ENCODE results near the gene CDH12.

- TF ChIP-seq ATF3 (IDR thresholded peaks at IDR 0.05) (no peak), POLR2A (IDR thresholded peaks at IDR 0.05; ENCODE audit: borderline replicate concordance, extremely low read depth, insufficient read depth, insufficient read length) (no peak), YY1 (IDR thresholded peaks at IDR 0.05; ENCODE audit: extremely low read depth, insufficient replicate concordance, low read depth, low read length) (no peak), CTCF (IDR thresholded peaks at IDR 0.05 in 2 of 3, conservative IDR thresholded peaks at IDR 0.05 in 1 of 3; ENCODE audit: borderline replicate concordance in 1 of 3, insufficient read depth in 1 of 3, low read depth in 2 of 3, low read length in 2 of 3) (no peak), SRF (IDR thresholded peaks at IDR 0.05; ENCODE audit: low read depth) (no peak), REST (IDR thresholded peaks at IDR 0.05; ENCODE audit: low read depth) (no peak), ZFX (IDR thresholded peaks at IDR 0.05) (no peak), EZH2 (IDR thresholded peaks at IDR 0.05) (no peak)
Measured at GRCh38 chr5:22611327-22611726, 241.8 kb downstream of the CDH12 start.
